Stomach (tissue), 4 donors: ENCODE measurements around the gene DEFB123.

ENCODE experiments used
- POLR2A ChIP-seq, 4 donors: fragments of 450-650 bp; IDR thresholded peaks; one replicate each; pipeline ENCODE4 v1.6.1; 2016; ENCODE audit warnings: antibody characterized with exemption in 4 of 4, control low read depth in 2 of 4, mild to moderate bottlenecking in 1 of 4, moderate library complexity in 1 of 4
- POLR2AphosphoS5 ChIP-seq, 3 donors: sonication (generic); formaldehyde crosslinking; IDR thresholded peaks; one replicate each; pipeline ENCODE4 v1.6.1; 2016; ENCODE audit warnings: antibody characterized with exemption in 3 of 3
- TF ChIP-seq, protein P1 (sequence below), 7 experiments: fragments of 450-650 bp in 4 of 7; fragments of 200-600 bp in 3 of 7; sonication (generic) in 3 of 7; IDR thresholded peaks; one replicate each; pipeline ENCODE4 v1.5.1; 2016 to 2019; ENCODE audit warnings: antibody characterized with exemption in 7 of 7, control low read depth in 2 of 7, mild to moderate bottlenecking in 1 of 7

DNA sequence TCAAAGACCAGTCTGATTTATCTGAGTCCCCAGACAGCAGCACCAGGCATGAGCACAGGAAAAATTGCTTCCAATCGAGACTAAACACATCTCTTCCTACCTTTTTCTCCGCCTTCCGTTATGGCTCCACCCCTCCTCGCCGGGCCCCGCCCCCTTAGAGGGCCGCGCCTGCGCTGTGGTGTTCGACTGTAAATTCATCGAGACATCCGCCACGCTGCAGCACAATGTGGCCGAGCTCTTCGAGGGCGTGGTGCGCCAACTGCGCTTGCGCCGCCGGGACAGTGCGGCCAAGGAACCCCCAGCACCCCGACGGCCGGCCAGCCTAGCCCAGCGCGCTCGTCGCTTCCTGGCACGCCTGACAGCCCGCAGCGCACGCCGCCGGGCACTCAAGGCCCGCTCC lies 43.6 kb downstream of the DEFB123 start:
- TF ChIP-seq POLR2A (IDR thresholded peaks at IDR 0.05): no peak
- TF ChIP-seq, protein P1, sequence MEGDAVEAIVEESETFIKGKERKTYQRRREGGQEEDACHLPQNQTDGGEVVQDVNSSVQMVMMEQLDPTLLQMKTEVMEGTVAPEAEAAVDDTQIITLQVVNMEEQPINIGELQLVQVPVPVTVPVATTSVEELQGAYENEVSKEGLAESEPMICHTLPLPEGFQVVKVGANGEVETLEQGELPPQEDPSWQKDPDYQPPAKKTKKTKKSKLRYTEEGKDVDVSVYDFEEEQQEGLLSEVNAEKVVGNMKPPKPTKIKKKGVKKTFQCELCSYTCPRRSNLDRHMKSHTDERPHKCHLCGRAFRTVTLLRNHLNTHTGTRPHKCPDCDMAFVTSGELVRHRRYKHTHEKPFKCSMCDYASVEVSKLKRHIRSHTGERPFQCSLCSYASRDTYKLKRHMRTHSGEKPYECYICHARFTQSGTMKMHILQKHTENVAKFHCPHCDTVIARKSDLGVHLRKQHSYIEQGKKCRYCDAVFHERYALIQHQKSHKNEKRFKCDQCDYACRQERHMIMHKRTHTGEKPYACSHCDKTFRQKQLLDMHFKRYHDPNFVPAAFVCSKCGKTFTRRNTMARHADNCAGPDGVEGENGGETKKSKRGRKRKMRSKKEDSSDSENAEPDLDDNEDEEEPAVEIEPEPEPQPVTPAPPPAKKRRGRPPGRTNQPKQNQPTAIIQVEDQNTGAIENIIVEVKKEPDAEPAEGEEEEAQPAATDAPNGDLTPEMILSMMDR (IDR thresholded peaks at IDR 0.05): no peak
- TF ChIP-seq POLR2AphosphoS5 (IDR thresholded peaks at IDR 0.05): no peak
